Measurements from ENCODE around the gene GOLGA6L24. TPM values are rescaled to one million over a fixed set of nuclear protein-coding genes. Genes with fewer than 3 reads are reported as not detected.
"Not testable (repeated sequence)": the region's sequence is repeated elsewhere in the genome, so short reads cannot be mapped to it uniquely, and the experiment has no call there.

GOLGA6L24 gene
- total RNA-seq, 4 donors from 2014 or later: not detected

- intact Hi-C loops (cut with DNase I; ENCODE audit: low total_unique reads); H3K9me3 ChIP-seq; ATAC-seq; DNase-seq; H3K27ac ChIP-seq; H3K4me3 ChIP-seq; H3K27me3 ChIP-seq; in situ Hi-C loops (cut with MboI; ENCODE audit: low sequenced_read_pairs in 4 of 4); H3K4me1 ChIP-seq: not testable (repeated sequence)
- H3K36me3 ChIP-seq: peaks cover 0 to 42% of the 10 kb centered on the region in 2 donors
These were observed 39.8 kb downstream of the GOLGA6L24 start for GRCh38 chr15:28318122-28318521.

GRCh38 chr15:28316958-28317357 lies 40.9 kb downstream of the GOLGA6L24 start:
- H3K9me3 ChIP-seq; intact Hi-C loops (cut with DNase I; ENCODE audit: low total_unique reads); in situ Hi-C loops (cut with MboI; ENCODE audit: low sequenced_read_pairs in 4 of 4); H3K4me3 ChIP-seq; H3K4me1 ChIP-seq; H3K27ac ChIP-seq; H3K27me3 ChIP-seq; DNase-seq; ATAC-seq: not testable (repeated sequence)
- peaks cover 0 to 42% of the 10 kb centered on the region in 2 donors for H3K36me3 ChIP-seq

GRCh38 chr15:28310454-28310853 lies 47.4 kb downstream of the GOLGA6L24 start:
- DNase-seq: peak in 1 of 2 donors; percentile 29
- H3K27ac ChIP-seq; H3K4me3 ChIP-seq; intact Hi-C loops (cut with DNase I; ENCODE audit: low total_unique reads); H3K27me3 ChIP-seq; H3K9me3 ChIP-seq; H3K4me1 ChIP-seq; in situ Hi-C loops (cut with MboI; ENCODE audit: low sequenced_read_pairs in 4 of 4): not testable (repeated sequence)
- peak; percentile 81 to 89 for ATAC-seq
- peaks cover 0 to 24% of the 10 kb centered on the region in 2 donors for H3K36me3 ChIP-seq

GRCh38 chr15:28308718-28309117 lies 49.2 kb downstream of the GOLGA6L24 start:
- H3K4me1 ChIP-seq; DNase-seq; H3K27ac ChIP-seq; intact Hi-C loops (cut with DNase I; ENCODE audit: low total_unique reads); in situ Hi-C loops (cut with MboI; ENCODE audit: low sequenced_read_pairs in 4 of 4); H3K4me3 ChIP-seq; H3K36me3 ChIP-seq; H3K9me3 ChIP-seq; ATAC-seq; H3K27me3 ChIP-seq: not testable (repeated sequence)

Other genes starting within 250 kb of the GOLGA6L24 start
- 10 to 100 TPM; 46.8 to 92.7 (median 62.2) TPM for gene HERC2, start 35.9 kb downstream of the GOLGA6L24 start, total RNA-seq
- not detected for gene GOLGA8F, start 20.6 kb upstream of the GOLGA6L24 start, total RNA-seq
- gene GOLGA8G, start 174.9 kb upstream of the GOLGA6L24 start, total RNA-seq: not detected
- gene GOLGA6L25, start 195.5 kb upstream of the GOLGA6L24 start, total RNA-seq: not detected